DMS53 treated with DMSO at 0.1 percent for 48 hours (cell line): ENCODE data around the gene ISG20.

ENCODE experiments used
- DNase-seq: peaks from one replicate; lab custom pipeline; 2025; ENCODE audit not compliant: unreplicated experiment; lab: John Stamatoyannopoulos, UW

ISG20 gene

DNA sequence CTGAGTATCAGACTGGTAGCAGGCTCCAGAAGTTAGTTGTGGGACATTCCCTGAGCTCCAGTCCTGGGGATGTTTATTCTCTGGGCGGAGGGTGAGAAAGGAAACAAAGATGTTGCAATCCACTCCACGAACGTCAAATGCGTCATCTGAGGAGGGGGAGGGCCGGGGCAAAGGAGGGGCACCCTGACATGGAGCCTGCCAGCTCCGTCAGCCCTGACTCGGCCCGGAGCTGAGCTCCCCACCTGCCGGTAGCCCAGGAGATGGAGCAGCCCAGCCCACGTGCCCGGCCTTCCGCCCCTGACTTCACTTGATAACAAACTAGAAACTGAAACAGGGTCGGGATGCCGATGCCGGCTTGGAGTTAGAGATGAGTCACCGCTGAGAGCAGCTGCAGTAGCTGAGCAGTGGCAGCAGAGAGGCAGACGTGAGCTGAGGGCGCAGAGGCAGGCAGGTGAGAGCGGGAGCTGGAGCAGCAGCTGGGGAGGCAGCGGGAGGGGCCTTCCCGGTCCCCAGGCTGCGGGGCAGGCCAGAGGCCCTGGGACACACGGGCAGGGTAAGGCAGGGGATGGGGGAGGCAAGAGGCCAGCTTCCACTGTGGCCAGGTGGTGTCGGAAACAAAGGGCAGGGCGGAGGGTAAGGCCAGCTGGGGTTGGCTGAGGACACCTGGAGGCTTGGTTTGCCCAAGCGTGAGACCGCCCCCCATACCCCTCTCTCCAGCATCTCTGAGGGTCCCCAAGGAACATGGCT, at the start of gene ISG20:
ISG20 (plus strand) TSS at position 391 of the 747 bp plus-strand sequence; CDS start at position 742, 351 bp downstream.
- peak; percentile 88 for DNase-seq

- DNase-seq, result no peak
Measured at GRCh38 chr15:88590759-88591158, 48.1 kb upstream of the ISG20 start.

- DNase-seq, result no peak
Measured at GRCh38 chr15:88591384-88591783, 47.4 kb upstream of the ISG20 start.

GRCh38 chr15:88603885-88604284, 34.9 kb upstream of the ISG20 start:
- DNase-seq, result no peak

DNA sequence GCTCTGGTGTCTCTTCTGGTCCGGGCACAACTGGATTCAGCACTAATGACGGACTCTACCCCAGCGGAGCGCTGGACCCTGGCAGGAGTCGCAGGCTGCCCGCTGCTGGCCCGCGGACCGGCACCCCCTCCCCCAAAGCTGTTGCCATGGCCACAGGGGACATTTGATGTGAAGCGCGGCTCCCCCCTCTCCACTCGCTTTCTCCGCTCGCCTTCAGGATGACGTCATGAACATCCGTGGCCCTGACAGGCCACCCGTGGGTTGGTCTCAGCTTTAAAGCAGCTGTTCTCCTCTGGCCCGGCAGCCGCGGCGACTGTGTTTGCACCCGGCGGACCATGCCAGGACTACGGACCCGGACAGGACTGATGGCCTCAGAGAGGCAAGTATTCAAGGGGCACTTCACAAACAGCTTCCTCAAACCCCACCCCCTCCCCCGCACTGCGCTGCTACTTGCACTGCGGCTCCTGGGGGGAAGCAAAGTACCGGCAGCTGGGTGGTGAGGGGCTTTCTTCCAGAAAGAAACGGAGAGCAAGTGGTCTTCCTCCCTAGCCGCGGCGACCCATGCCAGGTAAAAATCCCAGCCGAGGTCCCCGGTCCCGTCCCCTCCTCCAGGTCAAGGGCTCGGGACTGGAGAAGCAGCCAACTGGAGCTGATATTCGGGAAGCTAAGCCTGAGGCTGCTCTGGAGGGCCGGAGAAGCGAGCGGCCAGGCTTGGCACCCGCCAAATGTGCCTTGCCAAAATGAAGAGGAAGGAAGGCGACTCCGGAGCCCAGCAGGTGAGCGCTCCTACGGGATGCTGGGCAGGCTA, 34.2 kb upstream of the ISG20 start:
- DNase-seq, result peak; percentile 29

DNA sequence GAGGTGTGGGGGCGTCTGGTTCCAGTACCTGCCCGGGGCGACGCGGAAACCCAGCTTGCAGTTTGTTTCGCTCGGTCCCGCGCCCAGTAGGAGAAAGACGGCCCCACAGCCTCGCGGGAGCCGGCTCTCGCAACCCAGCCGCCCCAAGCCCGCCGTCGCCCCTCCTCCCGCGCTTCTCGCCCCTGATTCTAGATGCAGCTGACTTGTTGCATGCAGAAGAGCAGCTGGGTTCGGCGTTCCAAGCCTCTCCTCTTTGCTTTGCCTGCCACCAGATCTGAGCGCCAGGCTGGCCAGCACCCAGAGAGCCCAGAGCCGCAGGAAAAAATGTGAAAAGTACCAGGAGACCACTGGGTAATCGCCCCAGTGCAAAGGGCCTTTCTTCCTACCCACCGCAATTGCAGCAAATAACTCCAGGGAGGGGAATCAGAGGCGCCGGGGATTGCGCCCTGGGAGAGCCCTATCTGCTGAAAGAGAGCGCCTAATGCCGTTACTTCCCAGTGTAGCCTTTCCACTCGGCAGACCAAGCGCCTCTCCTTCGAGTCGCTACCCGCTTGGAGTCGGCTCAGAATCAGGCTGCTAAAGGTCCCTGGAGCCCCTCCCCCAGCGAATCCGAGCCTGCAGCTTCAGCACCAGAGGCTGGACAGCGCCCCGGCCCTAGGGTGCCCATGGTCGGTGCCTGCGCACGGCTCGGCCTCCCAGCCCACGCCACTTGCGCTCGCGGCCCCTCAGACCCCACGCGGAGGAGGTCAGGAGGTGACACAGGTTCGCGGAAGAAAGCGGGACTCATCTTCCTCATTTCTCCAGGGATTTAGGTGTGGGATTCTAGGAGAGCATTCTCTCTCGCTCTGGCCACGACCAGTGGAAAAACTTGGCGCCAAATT, 33.4 kb upstream of the ISG20 start:
- DNase-seq, result peak; percentile 32

- DNase-seq, result peak; percentile 5
Measured at GRCh38 chr15:88606070-88606794, 32.6 kb upstream of the ISG20 start.

DNA sequence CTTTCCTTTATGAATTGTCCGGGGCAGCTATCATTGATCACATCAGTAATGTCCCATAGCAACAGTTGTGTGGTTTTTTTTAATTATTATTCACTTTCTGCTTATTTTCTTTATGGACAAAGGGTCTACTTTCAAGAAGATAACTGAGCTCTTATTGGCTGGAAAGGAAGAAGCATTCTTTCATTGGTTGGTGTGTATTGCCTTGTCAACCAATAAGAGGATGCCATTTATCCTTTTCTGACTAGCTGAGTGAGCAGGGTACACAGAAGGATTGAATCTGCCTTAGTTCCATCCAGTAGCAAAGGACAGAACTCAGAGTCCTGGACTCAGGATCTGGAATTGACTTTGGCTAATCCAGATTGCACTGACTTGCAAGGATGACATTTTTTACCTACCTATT, 30.9 kb upstream of the ISG20 start:
- DNase-seq, result no peak

DNA sequence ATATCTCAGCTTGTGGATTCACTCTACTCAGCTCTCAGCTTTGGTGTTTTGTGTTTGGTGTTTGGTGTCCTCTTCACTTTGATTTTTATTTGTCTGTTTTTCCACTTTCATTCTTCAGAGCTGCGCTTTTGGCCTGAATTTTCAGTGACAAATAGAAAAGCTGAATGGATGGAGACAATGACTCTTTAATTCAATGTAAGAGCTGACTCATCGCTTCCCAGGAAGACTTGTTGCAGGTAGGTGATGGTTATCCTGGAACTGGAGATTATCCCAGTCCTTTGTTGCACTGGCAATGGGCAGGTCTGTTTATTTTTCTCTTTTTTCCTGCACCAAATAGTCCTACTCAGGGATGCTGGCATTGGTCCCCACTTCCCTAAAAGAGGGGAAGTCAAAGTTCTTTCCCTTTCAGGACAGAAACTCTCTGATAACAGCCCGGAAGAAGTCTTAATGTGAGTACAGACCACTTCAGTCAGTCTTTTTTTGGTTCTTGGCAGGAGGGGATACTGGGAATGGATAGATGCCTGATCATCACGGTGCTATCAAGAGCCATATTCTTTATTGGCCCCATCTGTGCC, 30.1 kb upstream of the ISG20 start:
- no peak for DNase-seq

GRCh38 chr15:88609344-88610090, 29.3 kb upstream of the ISG20 start:
- DNase-seq, result no peak

DNA sequence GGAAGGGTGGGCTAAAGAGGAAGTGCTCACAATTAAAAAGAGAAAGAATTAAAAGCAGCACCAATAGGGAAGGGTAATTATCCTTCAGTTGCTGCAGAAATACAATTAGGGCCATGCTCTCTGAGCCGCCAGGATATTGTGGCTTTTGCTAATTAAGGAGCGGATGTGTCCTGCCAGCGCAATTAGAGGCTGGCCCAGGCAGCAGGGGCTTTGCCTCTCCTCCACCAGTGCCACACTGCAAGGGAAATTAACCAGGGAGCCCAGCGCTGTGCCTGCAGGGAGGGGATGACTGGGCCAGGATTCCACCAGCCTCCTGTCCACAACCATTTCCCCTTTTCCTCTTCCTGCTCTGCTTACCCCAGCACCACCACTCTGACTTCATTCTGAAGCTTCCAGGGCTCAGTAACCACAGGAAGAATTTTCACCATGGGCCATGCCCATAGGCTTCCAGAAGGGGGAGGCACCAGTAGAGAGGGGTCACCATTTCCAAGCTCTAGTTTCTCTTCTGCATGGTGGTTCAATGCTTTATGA, 28.1 kb upstream of the ISG20 start:
- no peak for DNase-seq

- DNase-seq, result no peak
Measured at GRCh38 chr15:88612186-88612796, 26.5 kb upstream of the ISG20 start.

GRCh38 chr15:88613074-88613944, 25.5 kb upstream of the ISG20 start:
- no peak for DNase-seq

GRCh38 chr15:88615303-88616107, 23.3 kb upstream of the ISG20 start:
- DNase-seq, result peak; percentile 8

- DNase-seq, result no peak
Measured at GRCh38 chr15:88616240-88616639, 22.6 kb upstream of the ISG20 start.

- no peak for DNase-seq
Measured at GRCh38 chr15:88617031-88617722, 21.6 kb upstream of the ISG20 start.

DNA sequence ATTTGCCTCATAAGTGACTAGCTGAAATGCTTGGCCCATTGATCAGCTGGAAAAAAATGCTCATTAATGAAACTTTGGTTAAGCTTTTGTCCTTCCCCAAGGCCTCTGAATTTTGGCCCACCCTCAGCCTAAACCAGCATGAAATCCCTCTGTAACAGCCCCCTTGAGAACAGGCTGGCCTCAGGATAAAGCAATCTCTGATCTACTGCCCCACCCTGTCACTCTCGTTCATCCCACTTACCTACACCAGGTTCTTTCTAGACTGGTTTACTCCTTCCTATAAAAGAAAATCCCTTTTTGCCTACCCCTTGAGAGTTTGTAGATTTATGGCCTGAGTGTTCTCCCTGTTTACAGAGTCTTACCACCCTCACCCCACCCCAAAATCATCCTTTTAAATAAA, 21.0 kb upstream of the ISG20 start:
- no peak for DNase-seq
